GM18508 (cell line): ENCODE measurements around the gene PPTC7.
"Not testable (repeated sequence)": the region's sequence is repeated elsewhere in the genome, so short reads cannot be mapped to it uniquely, and the experiment has no call there.

Experiments used
- ATAC-seq: cut with Tn5 transposase; IDR thresholded peaks from one replicate; pipeline ENCODE4 v1.9.1; 2021; ENCODE audit warnings: moderate number of reproducible peaks; ENCODE audit not compliant: insufficient read depth, unreplicated experiment

PPTC7 gene

DNA sequence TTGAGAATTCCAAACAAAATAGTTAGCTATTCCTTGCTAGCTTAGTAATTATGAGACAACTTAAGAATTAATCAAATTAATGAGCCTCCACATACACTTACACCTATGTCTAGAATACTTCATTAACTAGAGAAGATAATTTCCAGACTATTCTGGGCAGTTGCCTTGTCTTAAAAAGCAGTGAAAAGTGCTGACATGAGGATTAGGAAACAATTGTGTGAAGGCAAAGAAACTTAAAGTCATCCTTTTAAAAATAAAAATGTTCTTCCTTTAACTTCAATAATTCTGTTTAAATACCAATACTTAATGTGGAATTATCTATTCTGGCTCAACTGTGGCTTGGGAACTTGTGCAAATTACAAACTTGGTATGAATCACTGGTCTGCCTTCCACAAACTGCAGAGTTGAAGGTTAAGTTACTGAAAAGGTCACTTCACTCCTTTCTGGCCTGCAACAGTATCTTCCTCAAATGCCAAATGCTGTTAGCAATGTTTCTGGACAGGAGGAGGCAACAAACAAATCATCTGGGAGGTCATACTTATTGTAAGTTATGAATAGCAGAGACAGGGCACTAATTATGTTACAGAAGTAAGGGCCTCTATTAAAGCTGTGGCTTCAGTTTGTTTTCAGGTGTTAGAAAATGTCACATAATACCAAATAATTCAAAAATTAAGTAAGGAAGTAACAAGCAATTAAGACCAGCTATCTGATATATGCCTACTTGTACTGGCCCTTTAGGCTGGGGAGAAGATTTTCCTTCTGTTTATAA is 19.2 kb downstream of the PPTC7 start:
- no peak for ATAC-seq

DNA sequence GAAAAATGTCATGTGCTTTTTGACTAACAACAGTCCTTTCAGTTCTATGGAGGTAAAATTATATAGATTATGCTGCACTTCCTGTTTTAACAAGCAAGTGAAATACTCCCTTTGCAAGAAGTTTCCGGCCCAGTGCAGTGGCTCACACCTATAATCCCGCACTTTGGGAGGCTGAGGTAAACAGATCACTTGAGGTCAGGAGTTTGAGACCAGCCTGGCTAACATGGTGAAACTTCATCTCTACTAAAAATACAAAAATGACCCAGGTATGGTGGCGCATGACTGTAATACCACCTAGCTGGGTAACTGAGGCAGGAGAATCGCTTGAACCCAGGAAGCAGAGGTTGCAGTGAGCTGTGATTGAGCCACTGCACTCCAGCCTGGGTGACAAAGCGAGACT is 20.7 kb downstream of the PPTC7 start:
- ATAC-seq: not testable (repeated sequence)

DNA sequence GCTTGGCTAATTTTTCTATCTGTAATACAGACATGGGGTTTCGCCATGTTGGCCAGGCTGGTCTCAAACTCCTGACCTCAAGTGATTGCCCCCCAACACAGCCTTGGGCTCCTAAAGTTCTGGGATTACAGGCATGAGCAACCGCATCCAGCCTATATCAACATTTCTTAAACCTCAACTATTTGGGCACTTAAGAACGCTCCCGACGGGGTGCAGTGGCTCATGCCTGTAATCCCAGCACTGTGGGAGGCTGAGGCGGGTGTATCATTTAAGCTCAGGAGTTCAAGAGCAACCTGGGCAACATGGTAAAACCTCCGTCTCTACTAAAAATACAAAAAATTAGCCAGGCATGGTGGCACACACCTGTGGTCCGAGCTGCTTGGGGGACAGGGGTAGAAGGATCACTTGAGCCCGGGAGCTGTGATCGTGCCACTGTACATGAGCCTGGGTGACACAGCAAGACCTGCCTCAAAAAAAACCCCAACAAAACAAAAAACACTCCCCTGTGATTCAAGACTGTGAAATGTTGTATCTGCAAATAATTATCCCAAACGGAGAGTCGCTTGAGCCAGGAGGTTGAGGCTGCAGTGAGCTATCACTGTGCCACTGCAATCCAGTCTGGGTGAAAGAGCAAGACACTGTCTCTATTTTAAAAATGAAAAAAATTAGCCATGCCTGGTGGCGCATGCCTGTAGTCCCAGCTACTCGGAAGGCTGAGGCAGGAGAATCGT is 21.5 kb downstream of the PPTC7 start:
- no peak for ATAC-seq

DNA sequence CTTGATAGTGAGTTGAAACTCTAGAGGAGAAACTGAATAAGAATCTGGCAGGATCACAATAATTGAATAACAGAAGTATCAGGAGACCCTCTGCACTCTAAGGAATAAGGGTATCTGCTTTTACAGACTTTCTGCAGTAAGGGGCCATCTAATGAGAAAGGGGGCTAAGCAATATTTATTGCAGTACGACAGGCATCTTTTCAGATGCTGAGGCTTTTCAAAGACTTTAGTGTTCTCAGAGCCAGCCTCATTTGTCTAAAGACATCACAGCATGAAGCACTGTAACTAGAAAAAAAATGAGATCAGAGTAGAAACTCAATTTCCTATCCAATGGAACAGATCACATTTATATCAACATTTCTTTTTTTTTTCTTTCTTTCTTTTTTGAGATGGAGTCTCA is 22.2 kb downstream of the PPTC7 start:
- ATAC-seq: no peak

DNA sequence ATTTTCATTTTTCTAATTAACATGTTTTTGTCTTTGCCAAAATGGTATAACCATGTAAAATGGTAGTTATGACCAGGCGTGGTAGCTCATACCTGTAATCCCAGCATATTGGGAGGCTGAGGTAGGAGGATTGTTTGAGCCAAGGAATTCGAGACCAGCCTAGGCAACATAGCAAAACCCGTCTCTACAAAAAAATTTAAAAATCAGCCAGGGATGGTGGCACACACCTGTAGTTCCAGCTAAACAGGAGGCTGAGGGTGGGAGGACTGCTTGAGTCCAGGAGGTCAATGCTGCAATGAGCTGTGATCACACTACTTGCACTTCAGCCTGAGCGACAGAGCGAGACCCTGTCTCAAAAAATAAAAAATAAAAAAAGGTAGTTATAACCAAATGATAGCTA is 23.1 kb downstream of the PPTC7 start:
- no peak for ATAC-seq

DNA sequence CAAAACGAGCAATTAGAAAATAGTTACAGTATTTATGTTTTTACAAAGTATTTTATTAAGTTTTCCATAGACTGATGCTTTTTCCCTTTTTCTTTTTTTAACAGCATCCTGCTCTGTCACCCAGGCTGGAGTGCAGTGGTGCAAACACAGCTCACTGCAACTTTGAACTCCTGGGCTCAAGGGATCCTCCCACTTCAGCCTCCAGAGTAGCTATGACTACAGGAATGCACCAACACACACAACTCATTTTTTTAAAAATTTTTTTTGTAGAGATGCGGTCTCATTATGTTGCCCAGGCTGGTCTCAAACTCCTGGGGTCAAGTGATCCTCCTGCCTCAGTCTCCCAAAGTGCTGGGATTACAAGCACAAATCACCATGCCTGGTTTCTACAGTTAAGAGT is 24.2 kb downstream of the PPTC7 start:
- not testable (repeated sequence) for ATAC-seq

DNA sequence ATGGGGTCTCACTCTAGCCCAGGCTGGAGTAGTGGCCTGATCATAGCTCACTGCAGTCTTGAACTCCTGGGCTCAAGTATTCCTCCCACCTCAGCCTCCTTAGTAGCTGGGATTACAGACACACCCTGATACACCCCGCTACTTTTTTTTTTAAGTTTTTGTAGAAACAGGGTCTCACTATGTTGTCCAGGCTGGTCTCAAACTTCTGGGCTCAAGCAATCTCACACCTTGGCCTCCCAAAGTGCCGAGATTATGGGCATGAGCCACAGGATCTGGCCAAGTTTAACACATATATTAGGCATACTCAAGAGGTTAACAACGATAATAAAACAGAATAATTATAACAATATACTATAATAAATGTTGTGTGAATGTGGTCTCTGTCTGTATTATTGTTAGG is 25.8 kb downstream of the PPTC7 start:
- ATAC-seq: no peak

DNA sequence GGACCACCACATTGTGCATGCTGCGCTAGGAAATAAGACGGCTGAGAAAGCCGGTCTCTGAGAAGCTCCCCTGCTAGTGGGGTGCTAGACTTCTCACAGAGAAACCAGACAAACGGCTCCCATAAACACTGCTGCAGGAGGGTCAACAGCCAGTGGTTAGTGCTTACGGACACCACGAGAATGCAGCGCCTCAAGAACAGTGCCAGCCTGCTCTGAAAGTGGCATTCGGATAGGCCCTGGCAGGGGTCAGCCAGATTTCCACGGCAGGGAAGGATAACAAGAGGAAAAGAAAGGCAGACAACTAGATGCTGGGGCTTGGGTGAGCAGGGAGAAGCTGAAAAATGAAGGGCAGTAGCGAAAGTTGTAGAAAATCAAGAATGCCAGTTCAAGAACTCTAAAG is 26.4 kb downstream of the PPTC7 start:
- no peak for ATAC-seq

DNA sequence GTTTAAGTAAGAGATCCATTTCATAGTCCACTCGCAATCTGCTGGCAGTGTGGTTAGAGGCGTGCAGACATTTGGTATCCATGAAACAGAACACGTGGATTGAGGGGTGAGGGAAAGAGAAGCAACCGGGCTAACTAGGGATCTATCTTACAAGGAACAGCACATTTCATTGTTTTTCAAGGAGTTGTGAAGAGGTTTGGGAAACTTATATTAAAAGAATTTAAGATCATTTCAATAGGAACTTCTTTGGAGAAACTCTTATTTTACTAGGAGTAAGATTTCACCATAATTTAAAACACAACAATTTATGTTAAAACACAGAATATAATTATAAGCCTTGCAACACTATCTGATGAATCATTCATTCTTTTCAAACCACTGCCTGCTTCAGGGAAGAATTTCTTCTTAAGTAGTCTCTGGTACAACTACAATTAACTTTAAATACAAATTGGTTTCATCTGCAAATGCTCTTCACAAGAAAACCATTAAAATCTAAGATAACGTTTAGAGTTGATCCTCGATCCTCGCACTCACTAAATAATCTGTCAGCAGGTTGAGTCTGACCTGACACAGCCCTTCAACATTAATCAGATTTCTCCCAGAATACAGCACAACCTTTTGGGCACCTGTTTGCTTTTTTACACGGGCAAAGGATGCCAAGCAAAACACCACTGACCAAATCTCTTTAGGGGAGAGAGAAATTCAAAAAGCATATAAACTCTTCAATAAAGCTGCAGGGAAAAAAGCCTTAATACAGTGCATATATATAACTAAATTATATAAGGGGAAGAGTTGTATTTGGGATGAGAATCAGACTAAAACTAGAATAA is 27.3 kb downstream of the PPTC7 start:
- ATAC-seq: no peak

DNA sequence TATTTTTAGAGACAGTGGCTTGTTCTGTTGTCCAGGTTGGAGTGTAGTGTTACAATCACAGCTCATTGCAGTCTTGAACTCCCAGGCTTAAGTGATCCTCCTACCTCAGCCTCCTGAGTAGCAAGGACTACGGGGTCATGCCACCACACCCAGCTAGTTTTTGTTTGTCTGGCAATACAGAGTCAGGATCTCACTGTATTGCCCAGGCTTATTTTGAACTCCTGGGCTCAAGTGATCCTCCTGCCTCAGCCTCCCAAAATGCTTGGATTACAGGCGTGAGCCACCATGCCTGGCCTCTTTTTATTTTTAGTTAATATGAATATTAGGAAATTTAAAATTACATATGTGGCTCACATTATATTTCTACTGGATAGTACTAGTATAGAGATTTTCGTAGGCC is 28.9 kb downstream of the PPTC7 start:
- ATAC-seq: no peak

DNA sequence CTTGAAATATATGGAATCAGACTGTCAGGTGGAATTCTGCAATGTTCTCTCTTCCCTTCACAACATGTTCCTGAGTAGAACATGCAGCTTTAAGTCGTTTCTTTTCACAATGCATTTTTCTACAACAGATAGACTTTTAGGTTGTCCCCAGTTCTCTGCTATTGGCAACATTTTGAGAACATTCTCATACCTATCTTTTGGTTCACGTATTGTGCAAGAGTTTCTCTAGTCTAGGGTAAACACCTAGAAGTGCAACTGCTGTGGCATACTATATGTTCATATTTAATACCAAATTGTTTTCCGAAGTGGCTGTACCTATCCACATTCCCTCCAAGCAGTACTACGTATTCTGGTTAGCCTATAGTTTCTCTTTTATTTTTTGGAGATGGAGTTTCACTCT is 32.1 kb downstream of the PPTC7 start:
- no peak for ATAC-seq

DNA sequence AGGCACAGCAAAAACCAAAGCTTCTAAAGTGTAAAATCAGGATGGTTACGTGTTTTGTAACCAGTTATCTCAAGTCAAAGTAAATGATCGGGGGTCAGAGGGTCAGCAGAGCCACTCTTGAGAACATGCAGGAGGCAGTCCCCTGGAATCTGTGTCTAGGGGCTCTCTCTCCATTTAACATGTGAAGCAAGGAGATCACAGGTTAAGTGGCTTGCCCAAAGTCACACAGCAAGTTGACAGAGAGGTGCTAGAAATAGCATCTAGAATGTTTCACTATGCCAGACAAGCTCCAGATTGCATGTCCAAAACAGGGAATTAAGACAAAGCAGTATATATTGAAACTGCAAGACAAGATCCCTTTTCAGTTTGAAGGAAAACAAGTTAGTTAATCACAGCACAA is 33.4 kb downstream of the PPTC7 start:
- ATAC-seq: no peak

DNA sequence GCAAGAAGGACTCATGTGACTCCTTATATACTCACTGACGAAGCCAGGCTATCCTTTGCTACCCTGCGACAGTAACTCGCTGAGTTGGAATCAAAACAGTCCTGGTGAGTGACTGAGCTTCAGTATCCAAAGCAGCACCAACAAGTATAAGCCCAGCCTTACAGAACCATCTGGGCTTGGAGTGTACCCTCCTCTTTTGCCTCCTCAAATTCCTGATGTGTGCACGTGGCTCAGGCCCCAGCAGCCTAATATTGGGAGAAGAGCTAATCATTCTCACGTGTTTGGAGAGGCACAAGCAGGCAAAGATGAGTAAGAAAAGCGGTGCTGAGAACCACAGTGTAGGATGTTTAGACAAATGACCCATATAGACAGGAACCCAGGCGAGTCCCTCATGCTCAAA is 34.4 kb downstream of the PPTC7 start:
- ATAC-seq: no peak

DNA sequence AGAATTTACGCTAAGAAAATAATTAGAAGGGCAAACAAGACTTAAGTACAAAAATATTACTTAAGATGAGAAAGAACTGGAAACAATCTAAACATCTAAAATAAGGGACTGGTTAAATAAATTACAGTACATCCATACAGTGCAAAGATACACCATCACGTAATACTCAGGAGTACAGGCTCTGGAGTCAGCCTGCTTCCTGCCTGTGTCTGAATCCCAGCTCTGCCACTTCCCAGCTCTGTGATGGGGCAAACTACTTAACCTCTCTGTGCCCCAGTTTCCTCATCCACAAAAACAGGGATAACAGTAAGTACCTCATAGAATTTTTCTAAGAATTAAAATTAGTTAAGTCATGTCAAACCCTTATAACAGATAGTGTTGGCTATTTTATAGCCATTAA is 36.0 kb downstream of the PPTC7 start:
- no peak for ATAC-seq

DNA sequence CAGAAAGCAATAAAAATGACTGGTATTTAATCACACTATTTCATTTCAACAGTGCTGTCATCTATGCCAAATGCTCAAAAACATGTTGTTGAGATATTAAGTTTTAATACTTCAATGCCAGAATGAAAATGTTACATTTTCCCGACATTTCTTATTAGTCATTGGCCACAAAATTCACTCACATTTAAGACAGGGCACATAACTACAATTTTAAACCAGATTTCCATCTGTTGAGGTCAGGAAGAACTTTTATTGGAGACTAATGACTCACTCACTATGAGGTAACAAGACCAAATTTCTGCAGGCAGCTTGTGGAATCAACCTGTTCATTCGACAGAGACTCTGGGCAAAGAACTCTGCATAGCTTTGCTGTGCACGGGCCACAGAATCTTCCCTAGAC is 36.8 kb downstream of the PPTC7 start:
- ATAC-seq: no peak

DNA sequence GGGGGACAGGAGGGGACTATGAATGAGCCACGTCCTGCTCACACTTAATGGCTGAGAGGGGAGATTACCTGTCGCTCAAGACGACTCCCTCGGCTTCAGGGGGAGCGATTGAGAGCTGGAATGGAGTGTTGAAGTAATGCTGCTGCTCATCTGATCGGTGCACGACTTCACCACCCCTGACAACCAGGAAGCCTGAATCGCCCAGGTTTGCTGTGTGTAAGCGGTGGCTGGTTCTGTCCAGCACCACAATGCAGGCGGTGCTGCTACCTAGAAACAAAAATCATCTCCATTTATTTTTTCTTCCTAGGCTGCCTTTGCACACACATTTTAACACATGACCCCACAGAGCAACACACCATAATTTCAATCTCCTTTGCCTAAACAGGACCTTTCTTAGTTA is 37.3 kb downstream of the PPTC7 start:
- ATAC-seq: no peak

DNA sequence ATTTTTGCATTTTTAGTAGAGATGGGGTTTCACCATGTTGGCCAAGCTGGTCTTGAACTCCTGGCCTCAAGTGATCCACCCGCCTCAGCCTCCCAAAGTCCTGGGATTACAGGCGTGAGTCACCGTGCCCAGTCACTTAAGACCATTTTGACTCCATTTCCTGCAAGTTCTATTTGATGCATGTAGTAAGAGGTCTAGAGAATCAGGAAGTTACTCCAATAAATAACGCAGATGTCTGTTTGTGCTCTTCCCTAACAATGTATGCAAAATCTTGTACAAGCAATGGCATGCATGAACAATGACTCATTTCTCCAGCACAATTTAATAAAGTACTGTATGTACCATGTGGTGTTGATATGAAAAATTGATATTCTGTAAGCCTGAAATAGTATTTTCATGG is 37.9 kb downstream of the PPTC7 start:
- not testable (repeated sequence) for ATAC-seq

DNA sequence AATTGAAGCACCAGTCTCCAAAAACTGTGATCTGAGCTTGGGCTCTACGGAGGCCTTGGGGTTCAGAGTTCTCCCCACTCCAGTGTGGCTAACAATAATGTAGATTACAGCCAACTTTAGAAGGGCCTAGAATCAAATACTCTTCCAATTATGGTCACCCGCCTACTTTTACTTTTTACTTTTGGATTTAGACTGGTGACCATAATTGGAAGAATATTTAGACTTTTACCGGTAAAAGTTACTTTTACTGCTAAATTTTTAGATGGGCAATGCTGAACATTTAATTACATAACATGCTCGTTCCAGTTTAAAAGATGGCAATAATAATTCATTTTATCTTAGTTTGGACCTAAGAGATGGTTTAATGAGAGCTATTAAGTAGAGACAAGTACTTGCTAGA is 39.2 kb downstream of the PPTC7 start:
- ATAC-seq: no peak

DNA sequence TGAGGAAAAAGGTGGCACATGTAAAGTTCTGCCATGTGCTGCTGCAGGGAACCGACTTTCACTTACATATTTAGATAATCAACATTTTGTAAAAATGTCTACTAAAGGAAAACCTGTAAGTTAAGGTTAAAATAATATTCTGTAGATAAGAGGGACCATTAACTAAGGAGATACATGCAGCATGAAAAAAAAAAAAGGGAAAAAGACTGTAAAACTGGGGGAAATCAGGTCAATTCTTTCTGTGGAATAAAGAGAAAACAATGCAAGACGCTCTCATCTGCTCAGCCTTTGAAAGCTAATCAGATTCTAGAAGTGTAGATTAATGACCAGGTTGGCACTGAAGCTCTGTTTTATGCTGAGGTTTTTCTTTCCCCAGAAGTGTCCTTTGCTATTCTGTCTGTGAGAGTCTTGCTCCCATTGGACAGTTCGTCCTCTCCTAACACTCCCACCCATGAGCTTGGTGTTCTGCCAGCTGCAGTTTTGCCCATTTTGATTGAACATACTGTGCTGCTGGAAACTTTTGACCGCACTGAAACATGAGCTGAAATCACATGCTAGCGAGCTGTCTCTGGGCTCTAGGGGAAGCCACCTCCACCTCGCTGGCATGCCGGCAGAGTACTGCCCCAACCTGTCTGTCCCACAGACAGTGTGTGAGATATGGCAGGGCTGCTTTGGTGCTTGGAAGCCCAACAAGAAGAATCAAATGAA is 39.7 kb downstream of the PPTC7 start:
- ATAC-seq: no peak

DNA sequence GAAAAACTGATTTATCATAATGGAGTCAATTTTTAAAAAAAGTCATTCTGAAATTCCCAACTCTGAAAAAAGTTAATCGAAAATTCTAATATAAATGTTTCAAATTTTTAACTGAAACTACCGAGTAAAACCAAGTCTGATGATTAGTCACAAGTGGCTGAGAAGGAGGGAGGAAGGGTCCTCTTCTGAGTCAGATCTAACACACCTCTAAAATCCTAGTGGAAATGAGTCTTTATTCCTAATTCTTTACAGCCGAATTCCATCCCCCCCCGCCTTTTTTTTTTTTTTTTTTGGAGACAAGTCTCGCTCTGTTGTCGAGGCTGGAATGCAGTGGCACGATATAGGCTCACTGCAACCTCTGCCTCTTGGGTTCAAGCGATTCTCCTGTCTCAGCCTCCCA is 43.1 kb downstream of the PPTC7 start:
- no peak for ATAC-seq
